SW480 (cell line): Measurements from ENCODE around the gene RNF38.
"Not testable (repeated sequence)": the region's sequence is repeated elsewhere in the genome, so short reads cannot be mapped to it uniquely, and the experiment has no call there.

Experiments
- DNase-seq: peaks from one replicate; pipeline ENCODE4 v3.0.0-alpha.2; 2016; ENCODE audit warnings: low spot score

The RNF38 gene

DNA sequence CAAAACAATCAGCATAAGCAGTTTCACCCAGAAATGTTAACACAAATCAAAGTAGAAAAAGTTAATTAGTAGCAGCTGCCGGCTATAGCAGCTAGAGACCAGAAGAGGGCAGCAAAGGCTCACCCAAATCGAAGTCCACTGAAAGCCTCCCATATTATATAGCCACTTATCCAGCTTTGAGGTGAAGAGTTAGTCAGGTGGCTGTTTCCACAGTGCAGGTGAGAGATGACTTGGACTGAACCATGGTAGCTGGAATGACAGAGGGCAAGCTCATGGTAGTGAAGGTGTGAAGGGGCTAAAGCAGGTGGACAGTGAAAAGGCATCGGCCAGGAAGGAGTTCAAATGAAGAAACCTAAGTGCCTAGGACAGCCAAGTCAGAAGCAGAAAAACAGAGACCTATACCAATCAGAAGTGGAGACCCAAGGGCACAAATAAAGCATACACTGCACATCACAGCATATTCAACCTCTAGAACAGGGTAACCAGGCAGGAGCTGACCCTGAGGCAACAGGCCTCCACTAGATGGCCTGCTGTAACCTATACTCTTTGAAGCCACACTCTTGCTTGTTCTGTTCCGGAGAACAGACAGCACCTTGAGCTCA lies 7.2 kb upstream of the RNF38 start:
- peak; percentile 83 for DNase-seq

DNA sequence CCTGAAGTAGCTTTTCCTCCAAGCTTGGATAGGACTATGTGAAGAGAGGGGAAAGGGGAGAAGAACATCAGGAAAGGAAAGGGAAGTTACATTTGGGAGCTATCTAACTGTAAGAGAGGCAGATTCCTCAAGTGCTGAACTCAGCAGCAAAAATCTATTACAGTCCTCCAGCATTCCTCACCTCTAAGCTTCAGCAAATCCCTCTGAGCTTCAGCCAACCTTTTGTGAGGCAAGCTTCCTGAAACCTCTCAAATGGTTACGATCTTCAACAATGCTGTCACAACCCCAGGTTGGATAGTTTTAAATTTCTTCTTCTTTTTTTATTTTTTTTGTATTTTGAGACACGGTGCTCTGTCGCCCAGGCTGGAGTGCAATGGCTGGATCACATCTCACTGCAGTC lies 2.5 kb upstream of the RNF38 start:
- DNase-seq: no peak

DNA sequence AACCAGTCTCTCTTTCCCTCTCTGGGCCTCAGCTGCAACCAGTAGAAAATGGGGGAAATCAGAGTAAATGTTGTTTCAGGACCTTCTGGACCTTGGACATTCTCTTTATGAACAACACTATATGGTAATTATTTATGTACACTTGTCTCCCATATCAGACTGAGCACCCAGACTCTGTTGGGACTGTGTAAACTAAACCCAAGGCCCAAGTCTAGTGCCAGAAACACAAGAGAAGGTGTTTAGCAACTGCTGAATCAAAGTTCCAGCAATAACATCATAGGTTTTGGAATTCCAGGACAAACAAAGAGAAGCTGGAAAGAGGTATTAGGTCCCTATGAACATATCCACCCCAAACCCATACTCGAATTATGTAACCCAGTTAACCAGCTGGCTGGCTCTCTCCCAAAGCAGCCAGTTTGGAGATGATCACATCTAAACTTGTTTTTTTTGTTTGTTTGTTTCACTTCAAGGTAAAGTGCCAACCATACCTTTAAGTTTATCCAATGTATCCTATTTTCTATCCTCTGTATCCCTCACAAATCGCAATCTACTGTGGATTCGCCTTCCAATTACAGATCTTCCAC lies 1.9 kb upstream of the RNF38 start:
- DNase-seq: no peak

GRCh38 chr9:36401164-36401740 lies 1.2 kb upstream of the RNF38 start:
- DNase-seq: no peak

GRCh38 chr9:36400332-36401163 lies 479 bp upstream of the RNF38 start:
- peak; percentile 88 for DNase-seq

GRCh38 chr9:36398745-36399144 lies 1.3 kb downstream of the RNF38 start:
- no peak for DNase-seq

DNA sequence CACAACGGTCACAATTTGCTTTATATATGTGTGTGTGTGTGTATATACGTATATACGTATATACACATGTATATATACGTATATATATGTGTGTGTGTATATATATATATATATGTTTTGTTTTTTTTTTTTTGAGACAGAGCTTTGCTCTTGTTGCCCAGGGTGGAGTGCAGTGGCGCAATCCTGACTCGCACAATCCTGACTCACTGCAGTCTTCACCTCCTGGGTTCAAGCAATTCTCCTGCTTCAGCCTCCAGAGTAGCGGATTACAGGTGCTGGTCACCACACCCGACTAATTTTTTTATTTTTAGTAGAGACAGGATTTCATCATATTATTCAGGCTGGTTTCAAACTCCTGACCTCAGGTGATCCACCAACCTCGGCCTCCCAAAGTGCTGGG lies 3.1 kb downstream of the RNF38 start:
- no peak for DNase-seq

- DNase-seq: no peak
Measured at GRCh38 chr9:36392489-36392888, 7.6 kb downstream of the RNF38 start.

DNA sequence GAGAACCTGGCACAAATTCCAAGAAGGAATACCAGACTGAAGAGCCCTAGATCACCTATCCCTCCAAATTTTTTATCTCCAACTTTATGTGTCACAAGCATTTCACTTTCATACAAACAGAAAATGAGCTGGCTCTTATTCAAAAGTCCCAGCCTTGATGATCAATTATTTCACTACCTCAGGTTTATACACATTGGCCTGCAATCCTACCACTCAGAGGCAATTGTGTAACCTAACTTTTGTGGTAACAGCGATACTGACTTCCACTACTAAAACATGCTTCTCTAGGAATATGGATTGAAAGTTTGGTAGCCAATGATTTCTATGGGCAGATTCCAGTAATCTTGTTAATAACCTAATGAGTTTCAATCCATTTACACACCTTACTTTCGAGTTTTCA lies 10.5 kb downstream of the RNF38 start:
- no peak for DNase-seq

DNA sequence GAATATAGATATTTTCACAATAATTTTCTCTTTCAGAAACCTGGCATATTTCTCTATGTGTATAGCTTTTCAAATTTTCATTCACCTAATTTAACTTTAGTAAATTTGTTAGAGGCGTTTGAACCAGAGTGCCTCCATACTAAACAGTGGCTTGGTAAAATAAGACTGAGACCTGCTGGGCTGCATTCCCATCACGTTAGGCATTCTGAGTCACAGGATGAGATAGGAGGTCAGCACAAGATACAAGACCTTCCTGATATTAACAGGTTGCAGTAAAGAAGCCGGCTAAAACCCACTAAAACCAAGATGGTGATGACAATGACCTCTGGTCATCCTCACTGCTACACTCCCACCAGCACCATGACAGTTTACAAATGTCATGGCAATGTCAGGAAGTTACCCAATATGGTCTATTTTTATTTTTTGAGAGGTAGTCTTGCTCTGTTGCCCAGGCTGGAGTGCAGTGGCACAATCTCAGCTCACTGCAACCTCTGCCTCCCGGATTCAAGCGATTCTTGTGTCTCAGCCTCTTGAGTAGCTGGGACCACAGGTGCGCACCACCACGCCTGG lies 13.6 kb downstream of the RNF38 start:
- DNase-seq: not testable (repeated sequence)

DNA sequence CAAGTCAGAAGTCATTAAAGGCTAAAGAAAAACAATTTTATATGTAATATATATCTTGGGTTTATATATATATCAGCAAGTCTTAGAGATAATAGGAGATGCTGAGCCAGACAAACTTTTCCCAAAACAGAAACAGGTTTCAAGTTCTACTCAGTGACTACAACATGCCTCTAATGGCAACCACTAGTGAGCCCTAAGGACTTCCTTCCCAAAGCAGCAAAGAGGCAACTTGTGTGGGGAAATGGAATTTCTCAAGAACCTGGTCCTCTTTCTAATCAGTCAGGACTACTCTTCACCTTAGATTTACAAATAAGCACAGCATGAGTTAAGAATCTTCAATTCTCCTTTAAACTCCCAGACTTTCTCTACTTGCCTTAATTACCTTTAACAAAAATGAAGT lies 17.6 kb downstream of the RNF38 start:
- no peak for DNase-seq

- DNase-seq: no peak
Measured at GRCh38 chr9:36364577-36364976, 35.5 kb downstream of the RNF38 start.

- DNase-seq: no peak
Measured at GRCh38 chr9:36363448-36363847, 36.6 kb downstream of the RNF38 start.

- no peak for DNase-seq
Measured at GRCh38 chr9:36358486-36358885, 41.6 kb downstream of the RNF38 start.

GRCh38 chr9:36357639-36358038 lies 42.4 kb downstream of the RNF38 start:
- no peak for DNase-seq

- no peak for DNase-seq
Measured at GRCh38 chr9:36346569-36346968, 53.5 kb downstream of the RNF38 start.

DNA sequence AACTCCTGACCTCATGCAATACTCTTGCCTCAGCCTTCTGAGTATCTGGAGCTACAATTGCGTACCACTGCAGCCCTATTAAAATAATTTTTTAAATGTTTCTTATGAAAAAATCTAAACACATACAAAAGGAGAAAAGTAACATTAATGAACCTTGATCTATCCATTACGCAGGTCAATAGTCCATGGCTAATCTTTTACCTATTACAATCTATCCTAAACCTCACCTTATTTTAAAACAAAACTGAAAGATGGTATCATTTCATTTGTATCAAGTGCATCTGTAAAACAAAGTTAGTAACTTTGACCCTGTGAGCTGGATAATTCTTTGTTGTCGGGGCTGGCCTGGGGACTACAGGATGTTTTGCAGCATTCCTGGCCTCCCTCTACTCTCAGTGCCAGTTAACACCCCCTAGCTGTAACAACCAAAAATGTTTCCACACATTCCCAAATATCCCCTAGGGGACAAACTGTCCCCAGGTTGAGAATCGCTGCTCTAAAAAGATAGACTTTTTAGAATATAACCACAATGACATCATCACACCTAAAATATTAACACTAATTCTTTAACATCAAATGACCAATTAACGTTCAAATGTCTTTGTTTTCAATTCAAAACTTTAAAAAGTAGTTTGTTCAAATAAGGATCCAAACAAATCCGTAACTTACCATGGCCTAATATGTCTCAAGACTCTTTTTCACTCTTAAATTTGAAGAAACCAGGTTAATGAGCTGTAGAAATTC lies 54.8 kb downstream of the RNF38 start:
- DNase-seq: no peak

GRCh38 chr9:36341936-36342577 lies 58.0 kb downstream of the RNF38 start:
- DNase-seq: no peak

DNA sequence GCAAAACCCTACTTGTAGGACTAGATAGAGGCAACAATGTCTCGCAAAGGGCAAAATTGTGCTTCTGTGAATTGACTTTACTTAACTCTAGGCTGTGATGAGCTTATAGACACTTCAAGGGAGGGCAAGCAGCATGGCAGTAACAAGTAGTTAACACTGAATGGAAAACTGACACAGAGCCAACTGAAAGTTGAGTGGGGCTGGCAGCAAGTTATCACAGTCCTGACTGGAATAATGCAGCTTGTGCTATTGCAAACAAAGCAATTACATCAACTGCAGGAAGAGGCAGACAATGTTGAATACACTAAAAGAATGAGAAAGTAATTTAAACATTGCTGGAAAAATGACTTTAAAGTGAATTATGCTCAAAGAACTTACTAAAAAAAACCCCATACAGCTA lies 62.2 kb downstream of the RNF38 start:
- no peak for DNase-seq

GRCh38 chr9:36337002-36337401 lies 63.1 kb downstream of the RNF38 start:
- DNase-seq: no peak

GRCh38 chr9:36336131-36336907 lies 63.8 kb downstream of the RNF38 start:
- DNase-seq: no peak
